Hematopoietic multipotent progenitor cell treated with erythropoietin and hydrocortisone succinate and interleukin-3 and kit ligand, for 15 days (in vitro differentiated cells): ENCODE measurements around the gene CLEC2B.
"Not testable (repeated sequence)": the region's sequence is repeated elsewhere in the genome, so short reads cannot be mapped to it uniquely, and the experiment has no call there.

Experiments
- DNase-seq: peaks from one replicate; pipeline ENCODE4 v3.0.0-alpha.2; 2015; ENCODE audit warnings: low spot score

Gene CLEC2B

DNA sequence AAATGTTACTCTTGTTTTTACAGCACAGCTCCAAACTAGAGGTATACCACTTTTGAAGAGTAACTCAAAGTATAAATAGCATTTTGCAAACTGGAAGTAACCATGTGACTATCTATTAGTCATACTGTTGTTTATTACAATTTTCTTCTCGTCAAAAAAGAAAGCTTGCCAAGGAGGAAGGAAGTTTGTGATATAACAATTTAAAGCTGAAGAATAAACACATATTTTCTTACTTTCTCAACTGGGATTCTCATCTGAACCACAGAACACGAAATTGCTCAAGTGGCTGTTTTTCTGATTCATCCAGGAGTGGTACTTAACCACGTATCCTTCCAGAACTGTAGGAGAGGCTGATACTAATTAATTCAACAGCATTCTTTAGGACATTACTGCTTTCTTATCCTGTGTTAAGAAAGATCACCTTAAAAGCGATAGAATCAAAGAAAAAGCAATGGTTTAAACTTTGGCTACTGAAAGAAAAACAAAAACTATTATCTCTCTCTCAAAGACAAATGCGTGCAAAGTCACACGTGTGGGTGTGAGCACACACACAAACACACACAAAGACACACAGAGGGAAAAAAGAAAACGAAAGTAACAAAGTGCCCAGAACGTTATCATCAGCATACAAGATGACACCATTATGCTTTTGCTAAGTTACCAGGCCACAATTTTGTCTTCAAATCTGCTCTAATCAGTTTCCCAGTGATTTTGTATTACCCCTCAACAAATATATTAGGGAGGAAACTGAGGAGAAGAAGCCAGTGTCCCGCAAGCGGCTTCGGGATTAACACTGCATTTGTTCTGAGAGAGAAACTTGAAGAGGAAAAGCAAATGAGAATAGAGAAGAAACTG is at the start of gene CLEC2B:
Gene CLEC2B, minus strand, starts transcription at position 48 of the 855 bp plus-strand sequence.
- peak; percentile 56 for DNase-seq

DNA sequence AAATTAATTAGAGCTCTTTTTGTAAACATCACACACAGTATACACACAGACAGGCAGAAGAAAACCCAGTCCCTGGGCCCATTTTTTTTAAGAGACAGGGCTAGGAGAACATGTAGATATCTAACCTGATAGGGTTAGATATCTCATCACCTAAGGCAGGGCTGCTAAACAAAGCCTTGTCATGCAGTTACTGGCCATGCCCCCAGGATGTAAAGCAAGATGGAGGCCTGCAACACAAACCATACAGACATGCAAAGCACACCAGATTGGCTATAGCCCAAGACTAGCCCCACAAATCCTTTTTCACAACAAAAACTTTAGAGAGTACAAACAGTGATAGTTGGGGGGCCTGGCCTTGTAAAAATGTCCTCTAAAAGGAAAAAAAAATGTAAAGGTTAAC is 42.6 kb upstream of the CLEC2B start:
- DNase-seq = no peak

GRCh38 chr12:9910716-9911421 is 41.7 kb upstream of the CLEC2B start:
- DNase-seq = no peak

- no peak for DNase-seq
Observed at GRCh38 chr12:9909724-9910123, 40.6 kb upstream of the CLEC2B start.

GRCh38 chr12:9908350-9908749 is 39.2 kb upstream of the CLEC2B start:
- no peak for DNase-seq

DNA sequence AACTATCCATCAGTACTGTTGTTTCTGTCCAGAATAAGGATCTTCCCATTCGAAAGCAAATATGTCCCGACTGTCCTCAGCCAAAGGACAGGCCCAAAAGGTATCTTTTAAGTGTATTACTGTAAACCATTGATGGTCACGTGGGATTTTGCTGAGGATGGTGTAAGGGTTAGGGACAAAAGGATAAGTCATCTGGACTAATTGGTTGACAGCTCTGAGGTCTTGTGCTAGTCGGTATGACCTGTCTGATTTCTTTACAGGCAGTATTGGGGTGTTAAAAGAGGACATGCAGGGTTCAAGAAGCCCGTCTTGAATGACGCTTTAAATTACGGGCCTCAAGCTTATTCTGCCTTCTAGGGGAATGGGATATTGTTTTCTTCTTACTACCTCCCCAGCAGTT is 38.6 kb upstream of the CLEC2B start:
- no peak for DNase-seq

GRCh38 chr12:9906873-9907272 is 37.7 kb upstream of the CLEC2B start:
- no peak for DNase-seq

DNA sequence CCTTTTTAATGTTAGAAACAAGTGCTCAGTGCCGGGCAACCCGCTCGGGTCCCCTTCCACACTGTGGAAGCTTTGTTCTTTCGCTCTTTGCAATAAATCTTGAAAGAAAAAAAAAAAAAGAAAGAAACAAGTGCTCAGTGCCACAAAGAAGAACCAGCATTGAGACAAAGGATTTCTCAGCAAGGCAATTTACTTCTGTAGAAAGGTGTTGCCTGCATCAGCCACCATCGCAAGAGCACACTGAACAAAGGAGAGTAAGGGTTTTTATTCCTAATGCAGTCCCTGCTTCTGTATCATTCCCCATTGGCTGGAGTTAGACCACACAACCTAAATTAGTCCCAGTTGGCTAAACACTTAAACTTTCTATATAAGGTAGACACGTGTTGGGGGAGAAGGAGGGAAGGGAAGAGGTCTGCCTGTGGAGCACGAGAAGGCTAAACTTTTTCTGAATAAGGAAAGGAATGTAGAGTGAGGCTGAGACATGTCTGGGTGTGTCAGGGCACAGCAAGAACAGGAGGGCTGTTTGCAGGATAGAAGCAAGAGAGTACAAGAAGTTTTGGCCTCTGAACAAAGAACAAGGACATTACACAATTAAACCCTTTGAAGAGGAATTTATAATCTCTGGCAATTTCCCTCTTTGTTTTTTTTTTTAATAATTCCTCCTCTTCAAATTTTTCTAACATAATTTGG is 33.5 kb upstream of the CLEC2B start:
- DNase-seq = no peak

DNA sequence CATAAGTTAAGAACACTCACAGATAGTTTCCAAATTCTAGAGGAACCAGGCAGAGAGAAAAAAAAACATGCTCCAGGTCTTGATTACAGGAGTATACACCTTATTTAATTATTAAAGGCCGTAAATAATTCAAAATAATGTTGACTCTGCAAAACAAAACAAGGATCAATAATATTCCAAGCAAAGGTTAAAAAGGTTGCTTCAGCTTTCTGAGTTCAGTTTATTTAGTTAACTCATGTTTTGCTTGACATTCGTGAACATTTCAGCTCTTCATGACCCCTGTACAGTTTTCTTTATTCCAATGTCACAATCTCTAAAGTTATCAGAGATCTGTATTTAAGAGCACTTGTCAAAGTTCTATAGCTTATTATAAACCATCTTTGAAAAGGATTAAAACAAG is 31.8 kb upstream of the CLEC2B start:
- DNase-seq = no peak

DNA sequence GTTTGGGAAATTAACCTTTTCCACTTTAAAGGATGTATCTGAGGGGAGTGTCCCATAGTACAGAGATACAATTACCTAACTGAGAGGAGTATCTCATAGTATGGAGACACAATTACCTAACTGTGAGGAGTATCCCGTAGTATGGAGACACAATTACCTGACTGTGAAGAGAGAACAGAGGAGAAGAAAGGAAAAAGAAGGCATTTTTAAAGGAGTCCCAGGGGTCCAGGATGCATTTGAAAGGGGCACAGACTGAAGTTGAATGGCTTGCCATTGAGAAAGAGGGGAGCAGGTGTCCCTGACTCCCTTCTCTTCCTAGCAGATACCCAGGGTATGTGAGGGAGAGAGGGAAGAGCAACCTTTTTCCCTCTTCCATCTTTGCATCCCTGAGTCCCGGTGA is 30.1 kb upstream of the CLEC2B start:
- no peak for DNase-seq

- DNase-seq = no peak
Observed at GRCh38 chr12:9897535-9897934, 28.4 kb upstream of the CLEC2B start.

- no peak for DNase-seq
Observed at GRCh38 chr12:9895215-9895971, 26.2 kb upstream of the CLEC2B start.

DNA sequence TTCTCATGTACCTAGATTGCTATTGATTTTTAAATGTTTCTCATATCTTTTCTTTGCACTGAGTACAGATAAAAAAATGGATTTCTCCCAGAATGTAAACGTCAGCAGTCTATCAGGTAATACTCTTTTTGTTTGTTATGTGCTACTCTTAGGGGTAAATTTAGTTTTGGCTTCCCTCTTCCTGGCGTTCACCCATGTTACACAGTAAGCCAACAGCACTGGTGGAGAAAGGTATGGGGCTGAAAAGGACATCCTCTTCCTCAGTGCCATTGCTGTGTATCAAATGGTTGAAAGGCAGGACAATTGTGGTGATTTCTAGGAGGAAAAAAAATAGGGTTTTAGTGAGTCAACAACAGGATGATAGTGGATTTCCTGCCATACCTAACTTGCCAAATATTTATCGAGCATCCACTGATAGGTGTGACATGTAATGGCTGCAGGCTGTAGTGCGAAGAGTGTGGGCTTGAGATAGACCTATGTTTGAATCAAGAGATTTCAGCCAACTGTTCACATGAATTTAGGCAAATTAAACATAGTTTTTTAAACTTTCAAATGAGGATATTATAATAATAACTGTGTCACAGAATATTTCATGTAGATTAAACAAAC is 19.6 kb upstream of the CLEC2B start:
- DNase-seq = no peak

DNA sequence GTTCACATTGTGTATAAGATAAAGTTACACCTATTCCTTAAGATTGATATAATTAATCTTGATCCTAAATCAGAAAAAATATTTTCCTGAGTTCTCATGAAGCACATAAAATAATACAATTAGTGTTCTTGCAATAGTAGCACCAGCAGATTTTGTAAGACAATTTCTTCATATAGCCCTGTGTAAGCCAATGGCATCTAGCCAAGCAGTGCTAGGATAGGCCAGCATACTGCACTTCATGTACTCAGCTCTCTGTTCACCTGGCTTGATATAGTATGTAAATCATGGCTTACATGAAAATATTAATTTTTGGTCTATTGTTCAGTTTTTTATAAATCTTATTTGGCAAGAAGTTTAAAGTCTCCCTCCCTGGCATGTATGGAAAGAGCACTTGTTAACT is 14.0 kb upstream of the CLEC2B start:
- no peak for DNase-seq

DNA sequence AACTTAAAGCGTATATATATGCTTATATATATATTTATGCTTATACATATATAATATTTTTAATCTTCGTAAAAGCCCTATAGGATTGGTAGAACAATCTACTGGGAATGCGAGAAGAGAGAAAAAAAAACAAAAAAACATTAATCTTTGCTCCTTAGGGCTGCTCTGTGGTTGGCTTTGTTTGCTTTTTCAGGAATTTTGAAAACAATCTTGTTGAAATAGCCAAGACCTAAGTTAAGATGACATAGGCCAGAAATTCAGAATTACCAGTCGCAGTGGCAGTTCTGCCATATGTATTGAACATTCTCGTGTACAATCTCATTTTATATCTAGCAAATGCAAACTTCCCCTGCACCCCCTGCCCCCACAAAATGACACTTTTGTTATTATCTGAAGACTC is 12.8 kb upstream of the CLEC2B start:
- DNase-seq = no peak

DNA sequence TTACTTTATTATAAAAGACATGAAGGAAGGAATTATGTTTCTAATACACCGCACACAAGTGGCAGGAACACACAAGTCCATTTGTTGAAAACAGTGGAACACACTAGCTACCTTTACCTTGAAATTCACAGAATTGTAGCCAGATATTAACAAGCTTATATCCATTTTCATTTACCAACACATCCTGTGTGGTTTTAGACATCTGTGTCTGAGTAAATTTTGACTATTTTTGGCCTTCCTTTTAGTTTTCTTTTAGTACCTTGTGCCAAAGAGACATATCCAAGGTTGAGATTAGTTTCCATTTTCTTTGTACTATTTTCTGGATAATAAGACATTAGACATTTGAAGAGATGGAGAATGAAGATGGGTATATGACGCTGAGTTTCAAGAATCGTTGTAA is 12.1 kb upstream of the CLEC2B start, which contains the start of gene KLRF2:
Gene KLRF2, plus strand, starts transcription at position 244 of the 400 bp plus-strand sequence. Its CDS starts 107 bp downstream, at position 351.
- DNase-seq = no peak

DNA sequence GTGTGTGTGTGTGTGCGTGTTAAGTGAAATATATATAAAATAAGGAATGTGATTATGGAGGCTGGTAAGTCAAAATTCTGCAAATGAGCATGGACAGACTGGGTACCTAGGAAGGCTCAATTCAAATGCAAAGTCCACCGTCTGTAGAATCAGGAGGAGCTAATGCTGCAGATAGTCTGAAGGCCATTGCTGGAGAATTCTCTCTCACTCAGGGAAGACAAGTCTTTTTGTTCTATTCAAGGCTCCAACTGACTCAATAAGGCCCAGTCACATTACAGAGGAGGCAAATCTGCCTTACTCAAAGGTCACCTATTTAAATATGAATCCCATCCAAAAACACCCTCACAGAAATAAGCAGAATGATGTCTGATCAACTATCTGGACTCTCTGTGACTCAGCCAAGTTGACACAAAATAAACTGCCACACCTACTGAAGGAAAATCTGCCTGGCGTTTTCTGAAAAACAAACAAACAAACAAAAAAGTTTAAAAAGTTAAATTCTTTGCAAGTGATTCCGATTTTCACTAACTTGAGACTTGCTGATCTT is 11.5 kb upstream of the CLEC2B start:
- no peak for DNase-seq

DNA sequence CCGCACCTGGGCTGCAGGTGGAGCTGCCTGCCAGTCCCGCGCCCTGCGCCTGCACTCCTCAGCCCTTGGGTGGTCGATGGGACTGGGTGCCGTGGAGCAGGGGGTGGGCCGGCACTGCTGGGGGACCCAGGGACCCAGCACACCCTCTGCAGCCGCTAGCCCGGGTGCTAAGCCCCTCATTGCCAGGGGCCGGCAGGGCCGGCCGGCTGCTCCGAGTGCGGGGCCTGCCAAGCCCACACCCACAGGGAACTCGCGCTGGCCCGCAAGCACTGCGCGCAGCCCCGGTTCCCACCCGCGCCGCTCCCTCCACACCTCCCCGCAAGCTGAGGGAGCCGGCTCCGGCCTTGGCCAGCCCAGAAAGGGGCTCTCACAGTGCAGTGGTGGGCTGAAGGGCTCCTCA is 7.0 kb upstream of the CLEC2B start:
- DNase-seq = not testable (repeated sequence)

GRCh38 chr12:9872742-9873141 is 3.6 kb upstream of the CLEC2B start:
- DNase-seq = no peak

- no peak for DNase-seq
Observed at GRCh38 chr12:9872162-9872561, 3.0 kb upstream of the CLEC2B start.

DNA sequence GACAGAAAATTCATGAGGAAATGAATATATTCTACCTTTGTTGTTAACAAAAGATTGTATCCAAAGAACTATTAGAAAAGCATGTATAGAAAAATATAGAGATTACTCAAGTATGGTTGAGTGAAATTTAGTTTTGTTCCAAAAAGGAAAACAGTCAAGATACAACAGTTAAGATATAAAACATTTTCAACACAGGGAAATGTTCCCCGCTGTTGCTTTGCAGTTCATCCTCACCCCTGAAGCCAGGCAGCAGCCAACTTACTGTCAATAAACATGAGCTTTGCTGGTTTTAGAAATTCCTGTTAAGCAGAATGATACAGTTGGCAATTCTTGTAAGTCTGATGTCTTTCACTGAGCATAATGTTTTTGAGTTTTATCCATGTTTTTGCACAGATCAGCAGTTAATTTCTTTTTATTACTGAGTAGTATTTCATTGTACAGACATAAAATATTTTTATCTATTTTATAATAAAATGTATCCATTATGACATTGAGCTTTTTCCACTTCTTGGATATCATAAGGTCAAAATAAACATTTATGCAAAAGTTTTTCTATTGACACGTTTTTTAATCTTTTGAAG is 1.2 kb upstream of the CLEC2B start:
- no peak for DNase-seq
